Cerebellar nuclear complex (tissue), 1 donor: ENCODE measurements around the gene UQCC5.

Experiments
- DNase-seq, 2 experiments: peaks; one replicate each; lab custom pipeline; 2025; lab: John Stamatoyannopoulos, UW

UQCC5 gene

GRCh38 chr3:52504977-52505376, 31.4 kb upstream of the UQCC5 start:
- DNase-seq = no peak

DNA sequence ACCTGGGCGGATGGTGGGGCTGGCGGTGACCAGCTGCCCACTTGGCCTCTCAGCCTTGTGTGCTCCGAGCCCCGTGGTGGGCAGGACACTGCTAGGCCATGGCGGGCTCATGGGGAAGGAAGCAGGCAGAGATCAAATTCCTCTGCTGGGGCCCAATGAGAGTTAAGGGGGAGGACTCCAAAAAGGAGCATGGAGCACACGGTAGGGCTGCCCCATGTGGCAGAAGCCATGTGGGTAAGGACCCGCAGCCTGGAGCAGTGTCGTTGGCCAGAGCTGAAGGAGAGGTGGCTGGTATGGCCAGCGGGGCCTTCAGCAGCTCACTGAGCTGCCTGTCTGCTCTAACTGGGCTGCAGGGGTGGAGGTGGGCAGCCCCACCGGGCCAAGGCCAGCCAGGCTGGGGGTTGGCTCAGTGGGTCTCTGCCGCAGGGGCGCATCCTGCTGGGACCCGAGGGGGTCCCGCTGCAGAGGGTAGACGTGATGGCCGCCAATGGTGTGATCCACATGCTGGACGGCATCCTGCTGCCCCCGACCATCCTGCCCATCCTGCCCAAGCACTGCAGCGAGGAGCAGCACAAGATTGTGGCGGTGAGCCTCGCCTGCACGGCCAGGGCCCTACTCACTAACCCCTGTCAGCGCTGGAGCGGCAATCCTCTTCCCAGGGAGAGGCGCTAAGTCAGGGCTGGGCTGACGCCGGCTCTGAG, 30.0 kb upstream of the UQCC5 start:
- DNase-seq = no peak

- no peak for DNase-seq
Observed at GRCh38 chr3:52507359-52507758, 29.0 kb upstream of the UQCC5 start.

- DNase-seq = no peak
Observed at GRCh38 chr3:52509753-52510328, 26.6 kb upstream of the UQCC5 start.

- DNase-seq = no peak
Observed at GRCh38 chr3:52511509-52511908, 24.9 kb upstream of the UQCC5 start.

DNA sequence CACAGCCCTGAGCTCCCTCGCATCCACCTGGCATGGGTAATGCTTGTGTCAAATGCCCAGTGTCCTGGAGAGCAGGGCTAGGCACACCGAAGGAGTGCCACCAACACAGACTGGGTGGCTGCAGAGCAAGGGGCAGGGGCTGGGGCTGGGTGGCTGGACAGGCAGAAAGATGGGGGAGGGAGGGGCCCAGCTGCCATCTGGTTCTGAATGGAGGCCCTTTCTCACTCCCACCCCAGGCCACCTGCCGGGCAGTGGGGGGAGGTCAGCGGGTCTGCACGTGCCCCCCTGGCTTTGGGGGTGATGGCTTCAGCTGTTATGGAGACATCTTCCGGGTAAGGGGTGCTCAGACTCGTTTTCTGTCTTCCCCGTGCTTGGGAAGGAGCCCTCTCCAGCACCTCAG, 24.3 kb upstream of the UQCC5 start:
- DNase-seq = no peak

DNA sequence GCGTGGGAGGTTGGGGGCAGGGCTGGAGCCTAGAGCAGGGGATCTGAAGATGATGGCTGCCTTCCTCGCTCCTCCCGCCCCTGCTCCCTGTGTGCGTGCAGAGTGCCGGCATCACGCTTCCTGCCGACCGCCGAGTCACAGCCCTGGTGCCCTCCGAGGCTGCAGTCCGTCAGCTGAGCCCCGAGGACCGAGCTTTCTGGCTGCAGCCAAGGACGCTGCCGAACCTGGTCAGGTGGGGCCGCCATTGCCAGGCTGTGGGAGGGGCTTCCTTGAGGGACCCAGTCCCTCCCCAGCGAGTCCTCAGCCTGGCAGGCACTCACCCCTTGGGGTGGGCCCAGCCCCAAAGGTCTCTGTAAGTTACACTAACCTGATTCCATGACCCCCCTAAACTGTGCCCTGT, 23.7 kb upstream of the UQCC5 start:
- DNase-seq = no peak

GRCh38 chr3:52513281-52513680, 23.1 kb upstream of the UQCC5 start:
- no peak for DNase-seq

GRCh38 chr3:52514576-52514975, 21.8 kb upstream of the UQCC5 start:
- no peak for DNase-seq

DNA sequence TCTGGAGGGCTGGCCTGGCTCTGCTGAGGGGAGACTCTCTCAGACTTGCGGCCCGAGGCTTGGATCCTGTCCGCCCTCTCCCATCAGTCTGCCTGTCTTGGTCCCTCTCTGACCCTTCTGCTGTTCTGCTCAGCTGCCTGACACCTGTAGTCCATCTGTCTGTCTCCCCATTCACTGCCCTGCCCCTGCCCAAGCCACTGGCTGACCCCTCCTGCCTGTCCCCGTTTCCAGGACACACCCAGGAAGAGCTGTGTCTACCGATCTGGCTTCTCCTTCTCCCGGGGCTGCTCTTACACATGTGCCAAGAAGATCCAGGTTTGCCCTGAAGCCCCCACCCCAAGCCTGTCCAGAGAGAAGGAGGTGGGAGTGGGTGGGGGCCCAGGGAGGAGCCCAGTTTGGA, 21.2 kb upstream of the UQCC5 start:
- DNase-seq = no peak

DNA sequence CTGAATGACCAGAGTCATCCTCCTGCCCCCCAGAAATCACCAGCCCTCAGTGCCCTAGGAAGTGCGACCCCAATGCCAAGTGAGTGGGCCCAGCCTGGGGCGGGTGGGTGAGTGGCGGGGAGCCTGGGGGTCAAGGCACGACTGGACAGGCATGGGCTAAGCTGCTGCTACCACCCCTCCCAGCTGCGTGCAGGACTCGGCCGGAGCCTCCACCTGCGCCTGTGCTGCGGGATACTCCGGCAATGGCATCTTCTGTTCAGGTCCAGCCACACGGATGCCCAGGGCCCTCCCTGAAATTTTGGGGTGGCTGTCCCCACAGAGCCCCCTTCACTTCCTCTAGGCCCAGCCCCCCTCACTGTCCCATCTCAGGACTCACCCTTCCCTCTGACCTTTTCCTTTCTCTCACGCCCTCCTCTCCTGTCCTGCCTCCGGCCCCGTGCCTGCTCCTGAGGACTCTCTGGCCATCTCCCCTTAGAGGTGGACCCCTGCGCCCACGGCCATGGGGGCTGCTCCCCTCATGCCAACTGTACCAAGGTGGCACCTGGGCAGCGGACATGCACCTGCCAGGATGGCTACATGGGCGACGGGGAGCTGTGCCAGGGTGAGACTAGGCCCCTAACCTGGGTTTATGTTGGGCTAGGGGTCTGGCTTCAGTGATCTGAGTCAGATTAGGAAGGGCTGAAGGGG, 19.8 kb upstream of the UQCC5 start:
- no peak for DNase-seq

DNA sequence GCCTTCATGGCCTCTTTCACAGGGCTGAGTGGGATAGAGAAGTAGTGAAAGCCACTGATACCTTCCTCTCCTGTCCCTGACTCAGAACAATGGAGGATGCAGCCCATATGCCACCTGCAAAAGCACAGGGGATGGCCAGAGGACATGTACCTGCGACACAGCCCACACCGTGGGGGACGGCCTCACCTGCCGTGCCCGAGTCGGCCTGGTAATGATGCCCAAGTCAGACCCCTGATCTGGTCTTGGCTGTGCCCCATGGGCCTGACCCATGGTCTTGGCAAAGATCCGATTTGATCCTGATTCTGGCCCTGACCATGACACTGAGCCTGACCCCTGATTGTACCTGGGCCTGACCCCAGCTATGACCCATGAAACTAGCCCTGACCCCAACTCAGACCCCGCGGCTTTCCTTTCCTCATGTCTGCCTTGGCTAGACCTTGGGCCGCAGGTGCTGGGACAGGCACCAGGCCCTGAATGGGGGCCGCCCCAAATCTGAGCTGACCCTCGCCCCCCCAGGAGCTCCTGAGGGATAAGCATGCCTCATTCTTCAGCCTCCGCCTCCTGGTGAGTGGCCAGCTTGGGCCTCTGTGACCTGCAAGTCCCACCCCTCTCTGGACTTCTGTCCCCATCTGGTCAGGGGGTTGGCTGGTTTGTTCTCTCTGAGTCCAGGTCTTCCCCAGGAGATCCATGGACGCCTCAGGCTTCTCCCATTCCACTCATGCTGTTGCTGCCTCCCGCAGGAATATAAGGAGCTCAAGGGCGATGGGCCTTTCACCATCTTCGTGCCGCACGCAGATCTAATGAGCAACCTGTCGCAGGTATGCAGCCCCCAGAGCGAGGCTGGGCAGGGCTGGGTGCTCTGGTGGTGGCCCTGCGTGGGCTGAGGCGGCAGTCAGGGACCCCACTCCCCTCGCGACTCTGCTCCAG, 18.3 kb upstream of the UQCC5 start:
- no peak for DNase-seq

DNA sequence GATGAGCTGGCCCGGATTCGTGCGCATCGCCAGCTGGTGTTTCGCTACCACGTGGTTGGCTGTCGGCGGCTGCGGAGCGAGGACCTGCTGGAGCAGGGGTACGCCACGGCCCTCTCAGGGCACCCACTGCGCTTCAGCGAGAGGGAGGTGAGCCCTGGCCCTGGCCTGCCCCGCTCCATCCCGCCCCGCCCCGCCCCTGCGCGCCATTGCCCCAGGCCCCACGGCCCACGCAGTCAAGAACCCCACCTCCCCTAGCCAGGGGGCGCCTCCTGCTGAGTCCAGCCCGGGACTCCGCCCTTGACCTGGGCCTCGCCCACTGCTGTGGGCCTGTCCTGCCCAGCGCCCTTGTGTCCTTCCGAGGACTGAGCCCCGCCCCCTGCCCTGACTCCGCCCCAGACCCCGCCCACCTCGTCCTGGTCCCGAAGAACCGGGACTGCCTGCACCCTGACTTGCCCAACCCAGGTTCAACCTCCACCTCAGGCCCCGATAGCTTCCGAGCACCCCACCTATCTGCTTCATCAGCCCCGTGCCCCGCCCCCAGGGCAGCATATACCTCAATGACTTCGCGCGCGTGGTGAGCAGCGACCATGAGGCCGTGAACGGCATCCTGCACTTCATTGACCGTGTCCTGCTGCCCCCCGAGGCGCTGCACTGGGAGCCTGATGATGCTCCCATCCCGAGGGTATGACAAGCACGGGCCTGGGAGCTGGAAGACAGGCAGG, 17.5 kb upstream of the UQCC5 start:
- DNase-seq = no peak

DNA sequence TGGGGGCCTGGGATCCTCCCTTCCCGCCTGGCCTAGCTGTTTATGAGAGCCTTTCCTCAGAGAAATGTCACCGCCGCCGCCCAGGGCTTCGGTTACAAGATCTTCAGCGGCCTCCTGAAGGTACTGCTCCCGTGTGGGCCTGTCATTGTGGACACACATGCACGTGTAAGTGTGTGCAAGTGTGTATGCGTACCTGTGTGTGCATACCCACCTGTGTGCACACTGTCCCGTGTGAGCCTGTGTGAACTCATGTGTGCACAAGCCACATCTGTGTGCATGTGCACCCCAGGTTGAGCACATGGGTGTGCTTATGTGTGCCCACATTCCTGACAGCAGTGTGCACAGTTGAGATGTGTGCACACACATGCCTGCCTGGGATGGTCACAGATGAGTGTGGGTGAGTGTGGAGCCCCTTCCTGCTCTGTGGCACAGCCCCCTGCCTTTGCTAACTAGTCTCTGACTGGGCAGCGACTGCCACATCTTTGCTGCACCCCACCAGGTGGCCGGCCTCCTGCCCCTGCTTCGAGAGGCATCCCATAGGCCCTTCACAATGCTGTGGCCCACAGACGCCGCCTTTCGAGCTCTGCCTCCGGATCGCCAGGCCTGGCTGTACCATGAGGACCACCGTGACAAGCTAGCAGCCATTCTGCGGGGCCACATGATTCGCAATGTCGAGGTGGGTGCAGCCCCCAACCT, 16.8 kb upstream of the UQCC5 start:
- no peak for DNase-seq

DNA sequence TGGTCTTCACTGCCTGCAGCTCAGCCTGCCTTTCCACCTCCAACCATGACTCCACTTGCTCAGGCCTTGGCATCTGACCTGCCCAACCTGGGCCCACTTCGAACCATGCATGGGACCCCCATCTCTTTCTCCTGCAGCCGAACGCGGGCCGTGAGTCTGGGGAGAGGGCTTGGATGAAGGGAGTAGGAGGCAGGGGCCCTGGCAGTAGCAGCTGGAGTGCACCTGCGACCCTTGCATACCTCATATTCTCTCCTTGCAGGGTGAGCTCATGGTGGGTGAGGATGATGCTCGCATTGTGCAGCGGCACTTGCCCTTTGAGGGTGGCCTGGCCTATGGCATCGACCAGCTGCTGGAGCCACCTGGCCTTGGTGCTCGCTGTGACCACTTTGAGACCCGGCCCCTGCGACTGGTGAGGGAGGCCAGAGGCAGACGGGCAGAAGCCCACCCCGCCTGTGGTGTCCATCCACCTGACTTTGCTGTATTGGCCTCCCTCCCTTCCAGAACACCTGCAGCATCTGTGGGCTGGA, 16.2 kb upstream of the UQCC5 start:
- DNase-seq = no peak

DNA sequence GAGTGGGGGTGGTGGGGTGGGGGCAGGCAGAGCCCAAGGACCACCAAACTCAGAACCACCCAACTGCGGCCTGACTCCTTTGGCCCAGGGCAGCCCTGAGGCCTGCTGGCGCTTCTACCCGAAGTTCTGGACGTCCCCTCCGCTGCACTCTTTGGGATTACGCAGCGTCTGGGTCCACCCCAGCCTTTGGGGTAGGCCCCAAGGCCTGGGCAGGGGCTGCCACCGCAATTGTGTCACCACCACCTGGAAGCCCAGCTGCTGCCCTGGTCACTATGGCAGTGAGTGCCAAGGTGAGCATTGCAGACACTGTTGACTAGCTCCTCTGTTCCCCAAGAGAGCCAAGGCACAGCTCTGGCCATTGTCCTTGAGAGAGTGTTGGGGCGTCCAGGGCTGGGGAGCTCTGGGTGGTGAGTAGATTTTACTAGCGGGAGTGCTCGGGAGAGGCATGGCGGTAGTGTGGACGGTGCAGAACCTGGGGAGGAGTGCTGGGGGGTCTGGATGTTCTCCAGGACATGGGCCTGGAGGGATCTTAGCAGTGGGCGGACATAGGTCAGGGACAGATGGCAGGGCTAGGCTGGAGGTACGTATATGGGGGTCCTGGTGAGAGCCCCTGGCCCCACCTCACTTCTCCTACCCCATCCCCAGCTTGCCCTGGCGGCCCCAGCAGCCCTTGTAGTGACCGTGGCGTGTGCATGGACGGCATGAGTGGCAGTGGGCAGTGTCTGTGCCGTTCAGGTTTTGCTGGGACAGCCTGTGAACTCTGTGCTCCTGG, 15.5 kb upstream of the UQCC5 start:
- DNase-seq = no peak

GRCh38 chr3:52521488-52521824, 14.9 kb upstream of the UQCC5 start:
- no peak for DNase-seq

DNA sequence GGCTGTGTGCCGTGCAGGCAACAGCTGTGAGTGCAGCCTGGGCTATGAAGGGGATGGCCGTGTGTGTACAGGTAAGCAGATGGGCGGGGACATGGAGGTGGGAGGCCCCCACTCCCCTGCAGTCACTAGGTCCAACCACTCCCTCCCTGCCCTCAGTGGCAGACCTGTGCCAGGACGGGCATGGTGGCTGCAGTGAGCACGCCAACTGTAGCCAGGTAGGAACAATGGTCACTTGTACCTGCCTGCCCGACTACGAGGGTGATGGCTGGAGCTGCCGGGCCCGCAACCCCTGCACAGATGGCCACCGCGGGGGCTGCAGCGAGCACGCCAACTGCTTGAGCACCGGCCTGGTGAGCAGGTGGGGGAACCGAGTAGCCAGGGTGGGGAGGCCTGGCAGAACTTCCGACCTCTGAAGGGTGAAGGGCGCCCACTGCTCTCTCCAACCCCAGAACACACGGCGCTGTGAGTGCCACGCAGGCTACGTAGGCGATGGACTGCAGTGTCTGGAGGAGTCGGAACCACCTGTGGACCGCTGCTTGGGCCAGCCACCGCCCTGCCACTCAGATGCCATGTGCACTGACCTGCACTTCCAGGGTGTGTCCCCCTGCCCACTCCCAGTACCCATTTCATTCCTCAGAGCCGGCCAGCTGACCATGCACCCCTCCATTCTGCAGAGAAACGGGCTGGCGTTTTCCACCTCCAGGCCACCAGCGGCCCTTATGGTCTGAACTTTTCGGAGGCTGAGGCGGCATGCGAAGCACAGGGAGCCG, 14.3 kb upstream of the UQCC5 start:
- DNase-seq = peak; percentile 7 to 27

GRCh38 chr3:52522651-52523251, 13.7 kb upstream of the UQCC5 start:
- DNase-seq = no peak
